GM18526 (cell line): ENCODE results near the gene ARID3A.

Source experiments
- POLR2A ChIP-seq: IDR thresholded peaks from 3 replicates; pipeline ENCODE4 v1.6.1; 2011; ENCODE audit not compliant: insufficient read length; ENCODE audit errors: extremely low read depth

Gene ARID3A

DNA sequence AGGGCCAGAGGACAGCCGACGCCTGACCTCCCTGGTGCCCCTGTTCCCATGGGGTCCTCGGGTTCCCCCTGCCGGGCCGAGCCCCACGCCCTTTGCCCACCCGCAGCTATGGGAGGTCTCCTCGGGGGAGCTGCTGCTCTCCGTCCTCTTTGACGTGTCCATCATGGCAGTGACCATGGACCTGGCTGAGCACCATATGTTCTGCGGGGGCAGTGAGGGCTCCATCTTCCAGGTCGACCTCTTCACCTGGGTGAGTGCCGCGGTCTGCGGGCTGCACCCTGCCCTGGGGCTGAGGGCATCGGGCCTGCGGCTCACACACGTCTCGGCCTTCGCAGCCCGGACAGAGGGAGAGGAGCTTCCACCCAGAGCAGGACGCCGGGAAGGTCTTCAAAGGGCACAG is 64.9 kb downstream of the ARID3A start:
- no peak for TF ChIP-seq POLR2A

DNA sequence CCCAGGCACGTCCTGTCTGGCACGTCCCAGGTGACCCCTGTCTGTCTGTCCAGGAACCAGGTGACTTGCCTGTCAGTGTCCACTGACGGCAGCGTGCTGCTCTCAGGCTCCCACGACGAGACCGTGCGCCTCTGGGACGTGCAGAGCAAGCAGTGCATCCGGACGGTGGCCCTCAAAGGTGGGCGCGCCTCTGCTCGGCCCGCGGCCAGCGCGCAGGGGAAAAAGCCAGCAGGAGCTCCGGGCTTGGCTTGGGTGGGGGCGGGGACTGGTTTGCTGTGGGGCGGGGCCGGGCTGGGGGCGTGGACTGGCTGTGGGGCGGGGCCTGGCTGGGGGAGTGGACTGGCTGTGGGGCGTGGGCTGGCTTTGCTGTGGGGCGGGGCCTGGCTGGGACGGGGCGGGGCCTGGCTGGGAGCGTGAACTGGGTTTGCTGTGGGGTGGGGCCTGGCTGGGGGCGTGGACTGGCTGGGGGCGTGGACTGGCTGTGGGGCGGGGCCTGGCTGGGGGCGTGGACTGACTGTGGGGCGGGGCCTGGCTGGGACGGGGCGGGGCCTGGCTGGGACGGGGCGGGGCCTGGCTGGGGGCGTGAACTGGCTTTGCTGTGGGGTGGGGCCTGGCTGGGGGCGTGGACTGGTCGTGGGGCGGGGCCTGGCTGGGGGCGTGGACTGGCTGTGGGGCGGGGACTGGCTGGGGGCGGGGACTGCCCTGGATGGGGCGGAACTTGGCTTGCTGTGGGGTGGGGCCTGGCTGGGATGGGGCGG is 65.5 kb downstream of the ARID3A start:
- TF ChIP-seq POLR2A: no peak

DNA sequence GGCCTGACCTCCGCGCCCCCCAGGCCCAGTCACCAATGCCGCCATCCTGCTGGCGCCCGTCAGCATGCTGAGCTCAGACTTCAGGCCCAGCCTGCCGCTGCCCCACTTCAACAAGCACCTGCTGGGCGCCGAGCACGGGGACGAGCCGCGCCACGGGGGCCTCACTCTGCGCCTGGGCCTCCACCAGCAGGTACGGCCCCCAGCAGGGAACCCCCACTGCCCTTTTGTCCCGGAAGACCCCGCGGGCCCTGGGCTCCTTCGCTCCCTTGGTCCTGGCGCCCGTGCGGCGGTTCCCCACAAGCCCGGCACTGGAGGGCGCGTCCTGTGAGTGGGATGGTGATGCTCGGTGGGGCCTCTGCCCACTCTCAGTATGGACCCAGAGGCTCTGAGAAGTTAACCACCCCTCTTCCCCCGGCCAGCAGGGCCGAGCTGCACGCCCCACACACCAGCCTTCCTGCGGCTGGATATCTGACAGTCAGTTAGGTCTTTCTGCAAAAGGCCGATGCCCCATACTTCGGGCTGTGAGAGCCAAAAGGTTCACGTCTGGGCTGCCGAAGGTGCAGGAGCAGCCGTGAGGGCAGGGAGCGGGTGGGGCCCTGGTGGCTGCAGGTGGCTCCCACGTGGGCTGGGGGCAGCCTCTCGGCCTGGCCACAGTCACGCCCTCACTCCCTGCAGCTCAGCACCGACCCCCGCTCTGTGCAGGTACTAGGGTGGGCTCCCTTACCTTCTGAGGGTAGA is 66.3 kb downstream of the ARID3A start:
- TF ChIP-seq POLR2A: no peak

DNA sequence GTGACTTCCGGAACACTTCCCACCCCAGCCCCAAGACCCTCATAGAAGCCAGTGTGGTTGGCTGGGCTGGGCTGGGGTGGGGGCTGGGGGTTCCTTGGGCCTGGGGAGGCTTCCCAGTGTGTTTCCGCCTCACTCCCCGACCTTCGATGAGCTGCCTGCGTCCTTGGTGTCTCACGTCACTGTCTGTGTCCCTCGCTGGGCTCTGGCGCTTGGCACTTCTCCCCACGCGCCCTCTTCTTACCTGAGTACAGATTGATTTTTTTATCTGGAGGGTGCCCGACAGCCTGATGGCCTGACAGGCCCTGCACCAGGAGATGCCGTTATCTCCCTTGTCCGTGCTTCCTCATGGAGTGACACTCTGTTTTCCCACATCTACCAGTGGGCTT is 66.8 kb downstream of the ARID3A start:
- no peak for TF ChIP-seq POLR2A

DNA sequence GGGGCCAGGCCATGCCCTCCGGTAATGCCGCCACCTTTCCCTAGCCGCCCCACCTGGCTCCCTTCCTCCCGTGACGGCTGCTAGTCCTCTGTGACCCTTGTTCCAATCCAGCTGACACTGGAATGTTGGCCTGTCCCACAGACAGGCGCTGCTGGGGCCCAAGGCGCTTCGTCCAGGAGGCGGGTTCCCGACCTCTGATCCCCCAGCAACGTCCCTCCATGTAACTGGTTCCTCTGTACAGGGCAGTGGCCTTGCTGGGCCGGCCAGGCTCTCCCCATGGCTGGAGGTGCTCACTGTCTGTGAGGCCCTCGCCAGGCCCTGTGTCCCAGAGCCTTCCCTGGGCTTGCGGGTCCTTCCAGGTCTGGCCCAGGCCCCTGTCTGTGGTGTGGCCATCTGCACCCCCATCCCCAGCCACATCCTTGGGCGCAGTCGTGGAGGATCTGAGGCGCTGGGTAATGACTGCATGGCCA is 67.6 kb downstream of the ARID3A start:
- no peak for TF ChIP-seq POLR2A

DNA sequence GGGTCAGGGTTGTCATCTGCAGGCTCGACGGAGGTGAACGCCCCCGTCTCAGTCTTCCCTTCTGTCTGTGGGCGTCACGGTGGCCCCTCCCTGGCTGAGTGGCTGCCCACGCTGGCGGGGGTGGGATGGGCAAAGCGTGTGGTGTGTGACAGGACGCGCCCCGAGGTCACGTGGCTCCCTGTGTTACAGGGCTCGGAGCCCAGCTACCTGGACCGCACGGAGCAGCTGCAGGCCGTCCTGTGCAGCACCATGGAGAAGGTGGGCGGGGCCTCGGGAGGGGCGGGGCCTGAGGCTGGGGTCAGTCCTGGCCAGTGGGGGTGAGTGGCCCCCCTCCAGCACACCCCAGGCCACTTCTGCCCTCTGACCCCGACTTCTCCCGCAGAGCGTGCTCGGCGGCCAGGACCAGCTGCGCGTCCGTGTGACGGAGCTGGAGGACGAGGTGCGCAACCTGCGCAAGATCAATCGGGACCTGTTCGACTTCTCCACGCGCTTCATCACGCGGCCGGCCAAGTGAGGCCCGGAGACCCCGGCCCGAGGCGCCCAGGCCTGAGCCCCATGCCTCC is 68.1 kb downstream of the ARID3A start:
- no peak for TF ChIP-seq POLR2A

DNA sequence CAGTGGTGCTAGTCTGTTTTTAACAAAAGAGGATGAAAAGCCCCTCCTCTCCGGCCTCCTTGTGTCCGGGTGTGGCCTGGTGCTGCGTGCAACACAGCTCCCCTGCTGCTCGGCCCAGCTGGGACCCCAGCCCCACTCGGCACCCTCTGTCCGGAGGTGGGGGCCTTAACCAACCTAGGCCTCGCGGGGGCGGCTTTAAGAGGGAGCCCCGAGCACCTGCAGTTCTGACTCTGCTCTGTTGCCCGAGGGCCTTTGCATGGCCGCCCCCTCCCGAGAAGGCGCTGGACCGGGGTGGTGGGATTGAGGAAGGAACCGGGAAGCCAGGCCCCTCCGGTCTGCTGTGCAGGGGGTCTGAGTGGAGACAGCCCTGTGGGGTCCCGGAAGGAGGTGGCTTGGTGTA is 68.7 kb downstream of the ARID3A start:
- TF ChIP-seq POLR2A: no peak

DNA sequence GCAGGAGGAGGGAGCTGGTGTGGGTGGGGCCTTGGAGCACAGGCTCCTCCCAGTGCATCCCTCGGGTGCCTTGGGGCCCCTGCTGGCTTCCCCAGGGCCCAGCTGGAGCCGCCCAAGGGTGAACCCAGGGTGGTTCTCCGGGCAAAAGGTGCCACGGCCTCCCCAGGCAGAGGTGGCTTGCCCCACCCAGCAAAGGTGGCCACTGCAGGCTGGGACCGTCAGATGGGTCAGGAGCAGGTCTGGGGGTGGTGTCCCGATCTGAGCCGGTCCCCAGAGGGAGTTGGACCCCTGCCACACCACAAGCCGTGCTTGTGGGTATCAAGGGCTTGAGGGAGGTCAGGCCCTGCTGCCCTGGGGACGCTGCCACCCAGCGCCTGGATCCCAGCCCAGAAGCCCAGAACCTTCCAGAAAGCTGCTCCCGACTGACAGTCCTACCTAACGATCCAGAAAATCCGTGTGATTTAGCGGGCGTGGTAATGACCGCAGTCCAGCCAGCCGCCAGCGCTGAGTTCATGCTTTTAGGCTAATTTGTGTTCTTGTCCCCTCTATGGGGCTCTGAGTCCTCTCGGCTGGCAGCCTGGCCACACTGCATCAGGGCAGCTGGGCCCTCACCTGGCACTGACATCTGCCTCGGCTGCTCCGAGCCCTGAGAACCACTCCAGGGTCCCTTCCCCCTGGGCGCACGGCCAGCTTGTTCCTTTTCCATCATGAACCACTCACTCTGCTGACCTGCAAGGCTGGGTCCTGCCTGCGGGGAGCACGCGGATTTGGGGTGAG is 69.4 kb downstream of the ARID3A start:
- no peak for TF ChIP-seq POLR2A

DNA sequence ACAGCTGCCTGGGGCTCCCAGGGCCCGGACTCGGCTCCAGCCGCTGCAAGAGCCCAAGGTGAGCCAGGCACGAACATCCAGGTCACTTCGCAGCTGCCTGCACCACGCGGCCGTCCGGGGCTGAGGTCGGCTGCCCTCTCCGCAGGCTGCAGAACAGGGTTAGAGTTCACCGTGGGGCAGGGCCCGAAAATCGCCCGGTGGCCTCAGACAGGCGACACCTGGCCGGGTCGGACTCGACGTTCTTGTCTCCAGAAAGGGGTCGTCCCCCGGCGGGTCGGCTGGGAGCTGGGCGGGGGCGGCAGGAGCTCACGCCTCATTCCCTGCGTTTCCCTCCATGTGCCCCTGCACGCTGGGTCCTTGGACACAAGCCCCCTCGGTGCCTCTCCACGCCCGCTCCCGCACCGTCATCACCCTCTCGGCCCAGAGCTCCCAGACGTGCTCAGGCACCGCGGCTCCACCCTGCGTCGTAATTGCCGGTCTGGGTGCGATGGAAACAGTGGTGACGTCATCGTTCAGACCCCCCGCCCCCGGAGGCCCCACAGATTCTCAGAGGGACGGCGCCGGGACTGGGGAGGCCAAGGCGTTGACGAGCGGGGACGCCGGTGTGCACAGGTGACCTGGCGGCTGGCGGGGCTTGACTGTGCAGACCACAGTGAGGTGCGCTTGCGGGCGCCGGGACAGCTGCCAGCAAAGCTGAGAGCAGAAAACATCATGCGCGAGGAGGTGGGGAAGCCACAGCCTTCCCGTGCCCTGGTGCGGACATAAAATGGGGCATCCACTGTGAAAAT is 70.4 kb downstream of the ARID3A start:
- no peak for TF ChIP-seq POLR2A

DNA sequence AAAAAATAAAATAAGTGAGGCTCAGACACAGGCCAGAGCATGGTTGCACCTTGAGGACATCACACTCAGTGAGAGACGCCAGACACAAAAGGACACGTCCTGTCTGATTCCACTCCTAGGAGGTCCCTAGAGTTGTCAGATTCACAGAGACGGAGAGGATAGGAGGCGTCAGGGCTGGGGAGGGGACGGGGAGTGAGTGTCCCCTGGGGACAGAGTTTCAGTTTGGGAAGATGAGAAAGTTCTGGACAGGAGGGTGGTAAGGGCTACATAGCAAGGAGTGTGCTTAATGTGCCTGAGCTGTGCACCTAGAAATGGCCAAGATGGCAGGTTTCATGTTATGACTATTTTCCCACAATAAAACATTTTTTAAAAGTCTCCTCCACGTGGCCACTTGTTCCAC is 72.2 kb downstream of the ARID3A start:
- TF ChIP-seq POLR2A: no peak

DNA sequence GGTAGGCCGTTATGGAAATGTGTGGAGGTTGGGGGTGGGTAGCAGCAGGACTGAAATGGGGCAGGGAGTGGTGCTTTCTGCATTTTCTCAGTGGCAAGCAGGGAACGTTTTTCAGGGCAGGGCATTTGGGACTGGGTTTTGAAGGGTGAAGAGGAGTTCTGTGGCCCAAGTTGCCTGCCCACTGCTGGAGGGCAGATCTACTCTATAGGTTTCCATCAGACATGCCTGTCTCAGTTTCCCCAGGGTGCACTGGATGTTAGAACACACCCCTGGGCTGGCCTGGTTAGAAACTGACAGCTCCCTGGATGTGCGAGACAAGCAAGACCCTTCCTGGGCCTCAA is 73.5 kb downstream of the ARID3A start:
- TF ChIP-seq POLR2A: no peak

DNA sequence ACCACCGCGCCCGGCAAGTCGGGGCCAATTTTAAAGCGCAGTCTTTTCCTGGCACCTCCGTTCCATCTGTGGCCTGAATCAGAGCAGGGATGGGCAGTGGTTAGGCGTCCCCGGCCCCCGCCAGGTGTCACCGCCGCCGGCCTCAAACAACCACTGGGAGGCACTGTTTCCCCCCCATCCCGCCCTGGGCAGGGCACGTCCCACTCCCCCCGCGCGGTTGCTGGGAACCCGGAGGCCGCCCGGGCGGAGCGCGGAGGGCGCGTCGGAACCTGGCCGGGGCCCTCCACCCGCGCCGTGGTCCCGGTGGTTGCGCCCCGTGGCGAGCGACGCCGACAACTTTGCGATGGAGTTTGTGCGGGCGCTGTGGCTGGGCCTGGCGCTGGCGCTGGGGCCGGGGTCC is 74.3 kb downstream of the ARID3A start, which contains the start of gene GRIN3B:
TSS of gene GRIN3B (plus strand) at position 325 of the 400 bp plus-strand sequence. CDS start at position 344, 19 bp downstream.
- no peak for TF ChIP-seq POLR2A

DNA sequence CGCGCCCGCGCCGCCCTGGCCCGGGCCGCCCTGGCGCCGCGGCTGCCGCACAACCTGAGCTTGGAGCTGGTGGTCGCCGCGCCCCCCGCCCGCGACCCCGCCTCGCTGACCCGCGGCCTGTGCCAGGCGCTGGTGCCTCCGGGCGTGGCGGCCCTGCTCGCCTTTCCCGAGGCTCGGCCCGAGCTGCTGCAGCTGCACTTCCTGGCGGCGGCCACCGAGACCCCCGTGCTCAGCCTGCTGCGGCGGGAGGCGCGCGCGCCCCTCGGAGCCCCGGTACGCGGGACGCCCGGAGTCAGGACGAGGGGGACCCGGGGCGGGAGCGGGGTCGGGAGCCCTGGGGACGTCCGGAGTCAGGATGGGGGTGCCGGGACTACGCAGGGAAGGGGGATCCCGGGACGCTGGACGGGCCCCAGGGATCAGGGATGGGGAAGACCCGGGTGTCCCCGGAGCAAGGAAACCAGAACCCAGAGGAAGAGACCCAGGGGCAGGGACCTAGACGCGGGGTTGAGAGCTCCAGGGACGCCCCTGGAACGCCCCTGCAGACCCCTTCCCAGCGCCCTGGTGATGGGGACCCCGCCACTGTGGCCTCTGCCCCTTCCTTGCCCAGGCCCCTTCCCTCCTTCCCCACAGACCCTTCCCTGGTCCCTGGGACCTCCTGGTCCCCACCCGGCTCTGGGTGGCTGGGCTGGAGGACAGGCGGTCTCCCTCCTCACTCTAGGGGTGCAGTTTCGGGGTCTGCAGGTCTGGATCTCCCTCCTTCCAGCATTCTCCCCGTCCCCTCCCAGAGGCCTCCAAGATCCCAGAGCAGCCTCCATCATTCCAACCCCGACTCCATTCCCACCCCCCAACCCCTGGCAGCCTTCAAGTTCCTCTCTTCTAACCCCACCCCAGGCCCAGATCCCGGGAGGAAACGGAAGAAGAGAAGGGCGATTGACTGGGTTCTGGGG is 75.0 kb downstream of the ARID3A start:
- no peak for TF ChIP-seq POLR2A
